ENCODE results near the gene PODXL.

- no peak for TF ChIP-seq CREB1 (CRISPR knock-in tag; IDR thresholded peaks at IDR 0.05; ENCODE audit: low read depth)
- TF ChIP-seq, protein P1, sequence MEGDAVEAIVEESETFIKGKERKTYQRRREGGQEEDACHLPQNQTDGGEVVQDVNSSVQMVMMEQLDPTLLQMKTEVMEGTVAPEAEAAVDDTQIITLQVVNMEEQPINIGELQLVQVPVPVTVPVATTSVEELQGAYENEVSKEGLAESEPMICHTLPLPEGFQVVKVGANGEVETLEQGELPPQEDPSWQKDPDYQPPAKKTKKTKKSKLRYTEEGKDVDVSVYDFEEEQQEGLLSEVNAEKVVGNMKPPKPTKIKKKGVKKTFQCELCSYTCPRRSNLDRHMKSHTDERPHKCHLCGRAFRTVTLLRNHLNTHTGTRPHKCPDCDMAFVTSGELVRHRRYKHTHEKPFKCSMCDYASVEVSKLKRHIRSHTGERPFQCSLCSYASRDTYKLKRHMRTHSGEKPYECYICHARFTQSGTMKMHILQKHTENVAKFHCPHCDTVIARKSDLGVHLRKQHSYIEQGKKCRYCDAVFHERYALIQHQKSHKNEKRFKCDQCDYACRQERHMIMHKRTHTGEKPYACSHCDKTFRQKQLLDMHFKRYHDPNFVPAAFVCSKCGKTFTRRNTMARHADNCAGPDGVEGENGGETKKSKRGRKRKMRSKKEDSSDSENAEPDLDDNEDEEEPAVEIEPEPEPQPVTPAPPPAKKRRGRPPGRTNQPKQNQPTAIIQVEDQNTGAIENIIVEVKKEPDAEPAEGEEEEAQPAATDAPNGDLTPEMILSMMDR (conservative IDR thresholded peaks at IDR 0.05; ENCODE audit: low read depth in 2 of 2), result no peak
These were observed 652 bp upstream of the PODXL start for GRCh38 chr7:131556909-131557651.
